Parathyroid adenoma (tissue), 2 donors: ENCODE data around the gene OLFM3.

Experiments
- H2AFZ ChIP-seq: fragments of 300-600 bp; sonication (generic); one replicate; pipeline ENCODE4 v1.7.0; 2017; ENCODE audit warnings: antibody characterized with exemption, mild to moderate bottlenecking
- H3K27ac ChIP-seq: fragments of 300-600 bp; sonication (generic); one replicate; pipeline ENCODE4 v1.7.0; 2017
- H3K27me3 ChIP-seq: fragments of 300-600 bp; sonication (generic); one replicate; pipeline ENCODE4 v1.7.0; 2017; ENCODE audit warnings: low read length; ENCODE audit not compliant: control insufficient read depth, insufficient read depth
- H3K36me3 ChIP-seq: fragments of 300-600 bp; sonication (generic); one replicate; pipeline ENCODE4 v1.7.0; 2017; ENCODE audit warnings: low read length; ENCODE audit not compliant: control insufficient read depth, insufficient read depth
- H3K4me1 ChIP-seq: fragments of 300-600 bp; sonication (generic); one replicate; pipeline ENCODE4 v1.7.0; 2017; ENCODE audit warnings: control low read depth
- H3K4me2 ChIP-seq: fragments of 300-600 bp; sonication (generic); one replicate; pipeline ENCODE4 v1.7.0; 2017; ENCODE audit warnings: low read length
- H3K4me3 ChIP-seq: fragments of 300-600 bp; sonication (generic); one replicate; pipeline ENCODE4 v1.7.0; 2017; ENCODE audit warnings: low read depth, low read length
- H3K79me2 ChIP-seq: fragments of 300-600 bp; sonication (generic); one replicate; pipeline ENCODE4 v1.7.0; 2017; ENCODE audit warnings: control low read depth
- H3K9ac ChIP-seq: fragments of 300-600 bp; sonication (generic); one replicate; pipeline ENCODE4 v1.7.0; 2017; ENCODE audit warnings: mild to moderate bottlenecking
- H3K9me3 ChIP-seq: fragments of 300-600 bp; sonication (generic); one replicate; pipeline ENCODE4 v1.7.0; 2017; ENCODE audit warnings: low read length; ENCODE audit not compliant: control insufficient read depth
- CTCF ChIP-seq: fragments of 300-600 bp; sonication (generic); IDR thresholded peaks from one replicate; pipeline ENCODE4 v1.7.0; 2017; ENCODE audit warnings: antibody characterized with exemption, mild to moderate bottlenecking
- donor health status: primary hyperparathyroidism.

OLFM3 gene

DNA sequence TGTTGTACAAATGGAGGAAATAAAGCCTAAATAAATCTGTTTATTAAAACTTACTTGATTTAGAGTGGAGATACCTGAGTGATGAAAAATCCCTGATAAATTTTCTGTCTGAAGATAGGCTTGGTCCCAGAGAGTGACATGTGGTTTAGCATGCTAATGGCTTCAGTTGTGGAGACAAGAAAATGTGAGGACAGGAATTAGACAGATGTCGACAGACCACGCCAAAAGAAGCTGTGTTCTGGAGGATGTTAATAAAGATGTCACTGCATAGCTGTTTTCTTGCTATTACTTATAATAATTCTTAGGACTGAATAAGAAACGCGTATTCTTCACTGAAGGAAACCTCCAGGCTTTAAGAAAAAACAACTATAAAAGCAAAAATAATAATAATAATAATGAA, 154.9 kb downstream of the OLFM3 start:
- Histone ChIP-seq H3K4me3 (no peak overlapping the region), H3K9me3 (no peaks in the 10 kb centered on the region), H3K9ac (no peak overlapping the region), H3K79me2 (no peaks in the 10 kb centered on the region), H3K36me3 (no peaks in the 10 kb centered on the region), H2AFZ (no peak overlapping the region), H3K4me2 (no peak overlapping the region), H3K27me3 (no peaks in the 10 kb centered on the region), H3K27ac (no peak overlapping the region), H3K4me1 (no peaks in the 10 kb centered on the region)
- no peak for TF ChIP-seq CTCF

GRCh38 chr1:101835988-101836387, 160.7 kb downstream of the OLFM3 start:
- no peak overlapping the region for H3K4me3 ChIP-seq
- TF ChIP-seq CTCF, result no peak
- H3K36me3 ChIP-seq, result no peaks in the 10 kb centered on the region
- H3K27me3 ChIP-seq, result no peaks in the 10 kb centered on the region
- no peak overlapping the region for H2AFZ ChIP-seq
- no peaks in the 10 kb centered on the region for H3K9me3 ChIP-seq
- H3K27ac ChIP-seq, result no peak overlapping the region
- no peak overlapping the region for H3K9ac ChIP-seq
- no peak overlapping the region for H3K4me2 ChIP-seq
- H3K79me2 ChIP-seq, result no peaks in the 10 kb centered on the region
- no peaks in the 10 kb centered on the region for H3K4me1 ChIP-seq

DNA sequence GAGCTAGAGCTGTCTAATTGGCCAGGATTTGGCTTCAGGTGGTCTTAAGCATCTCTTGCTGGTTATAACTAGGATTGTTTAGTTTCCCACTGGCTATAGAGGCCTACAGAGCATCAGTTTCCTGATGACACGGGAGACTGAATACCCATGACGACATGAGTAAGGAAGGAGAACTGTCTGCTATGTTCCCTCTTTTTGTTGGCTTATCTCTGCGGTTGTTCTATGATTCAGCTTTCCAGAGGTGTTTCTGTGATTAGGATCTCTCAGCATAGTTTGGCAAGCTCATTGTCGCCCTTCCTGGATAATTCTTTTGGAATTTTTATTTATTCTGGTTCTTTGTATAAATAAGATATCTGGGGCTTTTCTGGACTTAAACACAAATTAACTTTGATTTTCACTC, 163.4 kb downstream of the OLFM3 start:
- Histone ChIP-seq H3K9ac (no peak overlapping the region), H3K27ac (no peak overlapping the region), H3K4me3 (no peak overlapping the region), H3K79me2 (no peaks in the 10 kb centered on the region), H3K9me3 (no peaks in the 10 kb centered on the region), H3K27me3 (no peaks in the 10 kb centered on the region), H3K36me3 (no peaks in the 10 kb centered on the region), H2AFZ (no peak overlapping the region), H3K4me2 (no peak overlapping the region), H3K4me1 (no peaks in the 10 kb centered on the region)
- TF ChIP-seq CTCF, result no peak

DNA sequence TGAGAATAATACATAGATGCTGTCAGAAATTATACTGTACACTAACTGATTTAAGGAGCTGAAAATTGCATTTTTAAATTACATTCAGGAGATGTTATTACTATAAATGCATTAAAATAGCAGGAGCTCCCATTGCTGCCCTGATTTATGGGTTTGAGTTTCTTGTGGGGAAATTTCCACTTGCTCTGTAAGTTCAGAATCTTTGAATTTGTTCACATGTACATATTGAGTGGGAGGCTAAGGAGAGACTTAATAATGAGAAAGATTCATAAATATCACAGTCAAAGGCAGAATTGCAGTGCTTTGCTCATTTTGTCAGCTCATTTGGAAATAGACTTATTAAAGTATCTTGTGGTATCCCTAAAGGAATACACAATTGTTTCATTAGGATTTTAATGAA, 170.3 kb downstream of the OLFM3 start:
- TF ChIP-seq CTCF, result no peak
- Histone ChIP-seq H3K79me2 (no peaks in the 10 kb centered on the region), H3K4me3 (no peak overlapping the region), H3K9ac (no peak overlapping the region), H2AFZ (no peak overlapping the region), H3K4me1 (no peaks in the 10 kb centered on the region), H3K27me3 (no peaks in the 10 kb centered on the region), H3K36me3 (no peaks in the 10 kb centered on the region), H3K9me3 (no peaks in the 10 kb centered on the region), H3K27ac (no peak overlapping the region), H3K4me2 (no peak overlapping the region)

GRCh38 chr1:101820071-101820470, 176.7 kb downstream of the OLFM3 start:
- Histone ChIP-seq H3K4me2 (no peak overlapping the region), H3K9me3 (no peaks in the 10 kb centered on the region), H3K9ac (no peak overlapping the region), H3K79me2 (no peaks in the 10 kb centered on the region), H2AFZ (no peak overlapping the region), H3K27ac (no peak overlapping the region), H3K27me3 (no peaks in the 10 kb centered on the region), H3K4me3 (no peak overlapping the region), H3K4me1 (no peaks in the 10 kb centered on the region), H3K36me3 (no peaks in the 10 kb centered on the region)
- no peak for TF ChIP-seq CTCF
